Vagina (tissue), 2 donors: ENCODE results near the gene WNT2B.

Source experiments
- CTCF ChIP-seq, 3 experiments: fragments of 450-650 bp in 2 of 3; fragments of 200-600 bp in 1 of 3; sonication (generic) in 1 of 3; IDR thresholded peaks; one replicate each; pipeline ENCODE4 v1.5.1; 2017 to 2019; ENCODE audit warnings: antibody characterized with exemption in 3 of 3, mild to moderate bottlenecking in 2 of 3, moderate library complexity in 2 of 3
- POLR2A ChIP-seq, 2 donors: fragments of 450-650 bp; IDR thresholded peaks; one replicate each; pipeline ENCODE4 v1.6.1; 2017; ENCODE audit warnings: antibody characterized with exemption in 2 of 2, mild to moderate bottlenecking in 2 of 2, moderate library complexity in 2 of 2
- POLR2AphosphoS5 ChIP-seq, 2 donors: sonication (generic); formaldehyde crosslinking; IDR thresholded peaks; one replicate each; pipeline ENCODE4 v1.9.0; 2017; ENCODE audit warnings: antibody characterized with exemption in 2 of 2, mild to moderate bottlenecking in 2 of 2, low read depth in 1 of 2; ENCODE audit not compliant: insufficient read depth in 1 of 2

- TF ChIP-seq CTCF (IDR thresholded peaks at IDR 0.05) (no peak), POLR2A (IDR thresholded peaks at IDR 0.05) (no peak), POLR2AphosphoS5 (IDR thresholded peaks at IDR 0.05; ENCODE audit: insufficient read depth in 1 of 2, low read depth in 1 of 2) (no peak)
Measured at GRCh38 chr1:112538883-112539282, 30.1 kb downstream of the WNT2B start.
